ENCODE results near the gene L3MBTL3. TPM values are rescaled to one million over a fixed set of nuclear protein-coding genes. Genes with fewer than 3 reads are reported as not detected.

The L3MBTL3 gene
- polyA plus RNA-seq, 2 of the 4 experiments (the other 2 are of a cell fraction): 3.0 to 5.9 TPM

- no peak overlapping the region for H3K27ac ChIP-seq
- TF ChIP-seq KDM5A (IDR thresholded peaks at IDR 0.05) (no peak), USF2 (IDR thresholded peaks at IDR 0.05) (no peak), NR3C1 (IDR thresholded peaks at IDR 0.05) (no peak), MYC (IDR thresholded peaks at IDR 0.05; ENCODE audit: borderline replicate concordance, low read length) (no peak), ZSCAN20 (CRISPR knock-in tag; IDR thresholded peaks at IDR 0.05) (no peak), BHLHE40 (IDR thresholded peaks at IDR 0.05; ENCODE audit: low read depth, low read length) (no peak), CBX8 (IDR thresholded peaks at IDR 0.05) (no peak), ZFP36 (IDR thresholded peaks at IDR 0.05; ENCODE audit: borderline replicate concordance, partially characterized antibody) (no peak), FOSB (CRISPR knock-in tag; IDR thresholded peaks at IDR 0.05) (no peak), RFX5 (IDR thresholded peaks at IDR 0.05) (no peak), TFCP2L1 (CRISPR knock-in tag; IDR thresholded peaks at IDR 0.05) (no peak), CHD2 (IDR thresholded peaks at IDR 0.05; ENCODE audit: low read length, partially characterized antibody) (no peak)
- TF ChIP-seq, protein P1, sequence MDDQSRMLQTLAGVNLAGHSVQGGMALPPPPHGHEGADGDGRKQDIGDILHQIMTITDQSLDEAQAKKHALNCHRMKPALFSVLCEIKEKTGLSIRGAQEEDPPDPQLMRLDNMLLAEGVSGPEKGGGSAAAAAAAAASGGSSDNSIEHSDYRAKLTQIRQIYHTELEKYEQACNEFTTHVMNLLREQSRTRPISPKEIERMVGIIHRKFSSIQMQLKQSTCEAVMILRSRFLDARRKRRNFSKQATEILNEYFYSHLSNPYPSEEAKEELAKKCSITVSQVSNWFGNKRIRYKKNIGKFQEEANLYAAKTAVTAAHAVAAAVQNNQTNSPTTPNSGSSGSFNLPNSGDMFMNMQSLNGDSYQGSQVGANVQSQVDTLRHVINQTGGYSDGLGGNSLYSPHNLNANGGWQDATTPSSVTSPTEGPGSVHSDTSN (IDR thresholded peaks at IDR 0.05): no peak
- H3K4me1 ChIP-seq: no peaks in the 10 kb centered on the region
- H3K4me3 ChIP-seq: no peak overlapping the region
- H3K4me2 ChIP-seq: no peak overlapping the region
- no peak for ATAC-seq
- no peaks in the 10 kb centered on the region for H3K9me3 ChIP-seq
- ChIA-PET CTCF (no interaction called here), POLR2A (no interaction called here)
- 70% methylated on average over 4 of the region's 4 CpGs for WGBS (ENCODE audit: missing lambda C conversion rate)
- no peak for DNase-seq (ENCODE audit: low read depth in 1 of 2, low spot score in 1 of 2)
- no peak for FAIRE-seq
These were observed 42.3 kb upstream of the L3MBTL3 start for GRCh38 chr6:129976110-129976509.

DNA sequence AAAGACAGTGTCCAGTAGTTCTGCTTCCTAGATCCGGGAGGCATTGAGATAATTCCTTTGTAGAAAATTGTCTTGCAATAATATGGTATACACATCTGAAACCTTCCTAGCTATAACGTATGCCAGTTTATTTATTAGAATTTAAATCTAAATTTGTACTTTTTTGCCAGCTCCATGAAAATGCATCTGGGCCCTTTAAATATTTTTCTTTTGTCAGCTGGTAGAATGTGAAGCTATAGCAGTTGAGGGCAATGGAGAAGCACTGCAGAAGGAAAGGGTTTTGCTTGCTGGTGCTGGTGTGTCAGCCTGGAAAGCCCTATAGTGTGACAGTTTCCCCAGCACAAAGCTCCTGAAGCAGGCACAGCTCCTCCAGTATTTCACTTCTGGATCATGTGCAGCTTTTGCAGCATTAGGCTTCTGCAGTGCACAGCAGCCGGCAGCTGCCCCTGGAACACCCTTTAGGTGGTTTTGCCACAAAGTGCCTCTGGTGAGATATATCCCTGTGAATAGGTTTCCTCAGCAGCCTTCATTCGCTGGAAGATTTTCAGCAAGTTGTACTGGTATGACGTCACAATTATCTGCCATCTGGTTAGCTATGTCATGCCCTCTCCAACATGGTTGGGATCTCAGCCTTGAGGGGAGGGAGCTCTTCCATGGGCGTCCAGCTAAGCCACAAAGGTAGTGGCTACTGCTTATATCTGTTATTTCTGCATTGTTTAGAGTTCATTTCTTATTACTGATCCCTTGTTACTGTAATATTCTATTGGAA lies 40.0 kb upstream of the L3MBTL3 start:
- FAIRE-seq: no peak

DNA sequence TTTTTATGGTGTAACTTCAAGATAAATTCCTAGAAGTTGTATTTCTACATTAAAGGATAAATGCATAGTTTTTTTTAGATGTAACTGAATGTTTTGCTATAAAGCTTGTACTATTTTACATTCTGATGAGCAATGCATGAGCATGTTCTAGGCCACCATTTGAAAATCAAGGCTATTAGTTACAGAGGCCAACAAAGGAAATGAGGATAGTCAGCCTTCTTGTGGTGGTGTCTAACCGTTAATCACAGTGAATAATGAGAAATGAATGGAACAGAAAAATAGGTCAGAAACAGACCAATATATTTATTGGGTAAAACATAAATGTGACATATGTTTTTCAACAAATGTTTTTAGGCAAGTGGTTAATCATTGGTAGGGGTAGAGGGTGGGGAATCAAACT lies 37.6 kb upstream of the L3MBTL3 start:
- Histone ChIP-seq H3K27ac (no peak overlapping the region), H3K4me3 (no peak overlapping the region), H3K4me2 (no peak overlapping the region), H3K4me1 (no peaks in the 10 kb centered on the region), H3K9me3 (no peaks in the 10 kb centered on the region)
- POLR2A ChIA-PET: no interaction called here
- no peak for ATAC-seq
- CTCF ChIA-PET: interaction anchor here (1.2 kb wide), 1 partner anchor 13 kb away, joined by 3 read pairs; no protein-coding TSS in a partner anchor
- TF ChIP-seq, protein P2, sequence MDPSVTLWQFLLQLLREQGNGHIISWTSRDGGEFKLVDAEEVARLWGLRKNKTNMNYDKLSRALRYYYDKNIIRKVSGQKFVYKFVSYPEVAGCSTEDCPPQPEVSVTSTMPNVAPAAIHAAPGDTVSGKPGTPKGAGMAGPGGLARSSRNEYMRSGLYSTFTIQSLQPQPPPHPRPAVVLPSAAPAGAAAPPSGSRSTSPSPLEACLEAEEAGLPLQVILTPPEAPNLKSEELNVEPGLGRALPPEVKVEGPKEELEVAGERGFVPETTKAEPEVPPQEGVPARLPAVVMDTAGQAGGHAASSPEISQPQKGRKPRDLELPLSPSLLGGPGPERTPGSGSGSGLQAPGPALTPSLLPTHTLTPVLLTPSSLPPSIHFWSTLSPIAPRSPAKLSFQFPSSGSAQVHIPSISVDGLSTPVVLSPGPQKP (IDR thresholded peaks at IDR 0.05; ENCODE audit: low read depth, low read length): no peak
- TF ChIP-seq PHF8 (IDR thresholded peaks at IDR 0.05; ENCODE audit: borderline replicate concordance, low read depth): no peak
- no peak for TF ChIP-seq KDM1A (IDR thresholded peaks at IDR 0.05; ENCODE audit: low read depth)
- TF ChIP-seq ZSCAN20 (CRISPR knock-in tag; IDR thresholded peaks at IDR 0.05): no peak
- TF ChIP-seq NPAS2 (CRISPR knock-in tag; IDR thresholded peaks at IDR 0.05; ENCODE audit: borderline replicate concordance): no peak
- TF ChIP-seq MYC (IDR thresholded peaks at IDR 0.05; ENCODE audit: borderline replicate concordance, low read length): no peak
- no peak for TF ChIP-seq HDAC2 (IDR thresholded peaks at IDR 0.05)
- no peak for FAIRE-seq
- WGBS (ENCODE audit: missing lambda C conversion rate): 28% methylated on average over 1 of the region's 1 CpG
- DNase-seq (ENCODE audit: low read depth in 1 of 2, low spot score in 1 of 2): no peak

More for the DNA sequence above, 40.0 kb upstream of the L3MBTL3 start:
- no peak for TF ChIP-seq EHF (CRISPR knock-in tag; IDR thresholded peaks at IDR 0.05)
- H3K4me3 ChIP-seq: no peak overlapping the region
- no peak overlapping the region for H3K4me2 ChIP-seq
- DNase-seq (ENCODE audit: low read depth in 1 of 2, low spot score in 1 of 2) (no peak), ATAC-seq (no peak)
- no peak overlapping the region for H3K27ac ChIP-seq
- ChIA-PET CTCF (no interaction called here), POLR2A (no interaction called here)
- no peaks in the 10 kb centered on the region for H3K9me3 ChIP-seq
- WGBS (ENCODE audit: missing lambda C conversion rate): 52% methylated on average over 6 of the region's 6 CpGs
- no peaks in the 10 kb centered on the region for H3K4me1 ChIP-seq

Data from A549 (cell line).